HG03025 (cell line): ENCODE measurements around the gene CCDC186.

Experiments
- ATAC-seq: cut with Tn5 transposase; IDR thresholded peaks from one replicate; pipeline ENCODE4 v1.9.1; 2021; ENCODE audit warnings: mild to moderate bottlenecking, moderate library complexity; ENCODE audit not compliant: unreplicated experiment, low FRiP score

The CCDC186 gene

DNA sequence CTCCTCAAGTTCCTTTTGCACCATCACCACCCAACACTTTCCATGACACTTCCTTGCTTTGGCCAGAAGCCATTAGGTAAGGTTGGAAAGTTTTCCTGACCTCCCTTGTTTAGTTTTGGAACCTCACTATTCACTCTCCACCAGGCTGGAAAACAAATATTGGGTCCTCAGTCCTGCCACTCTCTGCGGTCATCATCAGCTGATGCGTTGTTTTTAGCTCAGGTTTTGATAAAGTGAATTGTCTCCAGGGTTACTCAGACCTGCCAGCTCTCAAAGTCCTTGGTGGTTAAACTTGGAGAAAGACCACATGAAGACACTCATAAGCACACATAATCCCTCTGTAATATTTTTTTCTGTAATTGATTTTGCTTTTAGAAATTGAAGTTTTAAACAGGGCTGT, 55.5 kb downstream of the CCDC186 start:
- ATAC-seq, result no peak

DNA sequence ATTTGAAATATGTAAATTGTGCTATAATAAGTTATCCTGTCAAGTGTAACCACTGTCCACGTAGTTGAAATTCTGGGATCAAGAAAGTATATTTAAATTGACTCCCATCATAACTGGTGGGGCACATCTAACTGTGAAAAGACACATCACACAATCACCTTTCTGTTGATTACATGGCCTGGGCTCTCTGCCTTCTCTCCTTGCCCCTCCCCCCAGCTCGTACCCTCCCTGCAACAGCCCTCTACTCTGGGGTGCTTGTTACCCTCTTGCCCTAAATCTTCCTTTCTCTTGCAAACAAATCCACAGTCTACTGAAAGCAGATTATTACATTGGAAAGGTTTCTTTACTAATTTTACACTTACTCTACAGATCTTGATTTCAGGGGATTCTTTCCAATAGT, 56.3 kb downstream of the CCDC186 start:
- ATAC-seq, result no peak

DNA sequence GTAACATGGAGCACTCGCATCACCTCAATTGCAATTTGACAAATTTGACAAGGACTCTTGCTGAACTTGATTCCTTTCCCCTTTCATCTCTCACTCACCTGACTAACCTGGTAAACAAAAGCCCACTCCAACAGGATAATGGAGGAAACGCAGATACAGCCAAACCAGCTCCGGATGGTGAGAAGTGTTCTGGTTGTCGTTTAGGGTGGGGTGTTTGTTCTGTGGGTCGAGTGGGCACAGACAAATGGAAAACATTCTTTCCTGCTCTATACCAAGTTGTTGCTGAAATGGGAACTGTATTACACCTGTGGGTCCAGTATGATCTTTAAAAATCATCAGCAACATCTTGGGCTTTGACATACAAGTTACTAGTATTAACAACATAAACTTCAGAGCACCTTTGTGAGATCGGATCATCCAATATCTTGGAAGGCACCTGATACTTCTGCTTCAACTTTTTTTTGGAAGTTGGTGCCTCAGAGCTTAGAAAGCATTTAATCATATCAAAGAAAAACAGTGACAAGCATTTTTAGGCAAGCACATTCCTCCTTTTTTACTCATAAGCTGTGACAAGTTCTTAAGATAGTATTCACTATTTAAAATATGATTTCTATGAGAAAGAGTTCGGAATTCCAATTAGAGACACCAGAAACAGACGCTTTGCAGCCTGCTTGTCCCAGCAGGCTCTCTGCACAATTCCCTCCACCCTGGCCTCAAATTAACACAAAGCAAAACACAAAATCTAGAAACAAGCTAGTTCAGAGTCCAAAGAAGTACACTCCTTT, 58.1 kb downstream of the CCDC186 start:
- no peak for ATAC-seq

DNA sequence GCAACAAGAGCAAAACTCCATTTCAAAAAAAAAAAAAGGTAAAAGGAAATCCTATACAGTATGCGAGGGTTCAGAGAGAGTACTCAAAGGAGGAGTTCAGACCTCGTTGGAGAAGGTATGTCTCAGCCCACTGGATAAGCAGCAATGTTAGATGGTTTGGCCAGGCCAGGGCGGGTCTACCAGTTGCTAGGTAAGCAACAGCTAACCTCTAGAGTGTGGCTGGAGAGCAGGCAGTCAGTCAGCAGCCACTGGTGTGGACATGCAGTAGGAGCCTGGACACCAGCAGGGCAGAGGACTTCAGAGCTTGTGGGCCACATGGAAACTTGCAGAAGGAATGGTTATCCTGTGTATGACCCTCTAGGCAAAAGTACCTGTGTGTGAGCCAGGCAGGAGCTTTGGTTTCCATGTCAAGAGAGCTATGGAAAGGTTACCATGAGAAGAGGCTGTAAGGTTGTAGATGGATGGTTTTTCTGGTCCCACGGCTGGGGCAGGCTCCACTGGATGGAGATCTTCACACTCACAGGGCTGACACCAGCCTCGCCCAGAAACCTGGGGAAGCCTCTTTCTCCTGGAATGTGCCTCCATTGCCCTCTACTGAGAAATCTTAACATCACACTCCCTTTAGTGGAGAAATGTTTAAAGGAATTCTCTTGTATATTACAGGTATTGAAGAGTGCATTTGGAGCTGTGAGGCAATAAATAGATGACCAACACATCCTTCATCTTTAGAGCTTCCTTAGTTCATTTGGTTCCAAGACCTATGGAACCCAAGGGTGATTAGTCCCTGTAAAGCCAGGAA, 63.6 kb downstream of the CCDC186 start:
- ATAC-seq, result no peak

DNA sequence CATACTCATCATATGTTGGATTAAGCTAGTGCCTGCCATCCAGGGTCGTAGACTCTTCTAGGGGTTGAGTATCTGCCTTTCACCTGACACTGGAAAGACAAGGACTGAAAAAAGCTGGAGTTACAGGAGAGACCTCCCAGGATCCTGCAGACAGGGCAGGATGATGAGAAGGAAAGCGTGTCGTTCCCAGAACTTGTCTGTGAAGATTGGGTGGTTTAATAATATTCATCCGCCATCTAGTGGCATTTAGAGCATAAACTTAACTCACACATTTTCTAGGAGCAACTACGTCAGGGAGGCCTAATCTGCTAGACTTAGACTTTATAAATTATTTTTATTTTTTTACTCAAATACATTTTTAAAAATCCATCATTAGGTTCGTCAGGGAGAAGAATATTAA, 70.7 kb downstream of the CCDC186 start:
- ATAC-seq, result no peak

DNA sequence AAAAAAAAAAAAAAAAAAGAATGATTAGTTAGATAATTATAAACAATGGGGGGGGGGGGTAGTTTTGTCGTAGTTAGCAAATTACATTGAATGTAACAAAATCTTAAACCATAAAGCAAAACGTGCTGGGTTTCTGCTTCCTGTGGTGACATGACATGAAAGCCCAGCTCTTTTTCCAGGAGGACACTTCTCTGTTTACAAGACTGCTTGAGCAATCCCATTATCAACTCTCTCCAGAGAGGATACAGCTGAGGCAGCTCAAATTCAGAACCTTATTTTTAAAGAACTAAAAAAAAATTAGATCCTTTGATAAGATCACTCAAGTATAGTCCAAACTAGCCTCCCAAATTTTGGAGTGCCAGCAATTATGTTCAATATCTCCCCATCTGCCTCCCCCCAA, 71.7 kb downstream of the CCDC186 start:
- ATAC-seq, result no peak

DNA sequence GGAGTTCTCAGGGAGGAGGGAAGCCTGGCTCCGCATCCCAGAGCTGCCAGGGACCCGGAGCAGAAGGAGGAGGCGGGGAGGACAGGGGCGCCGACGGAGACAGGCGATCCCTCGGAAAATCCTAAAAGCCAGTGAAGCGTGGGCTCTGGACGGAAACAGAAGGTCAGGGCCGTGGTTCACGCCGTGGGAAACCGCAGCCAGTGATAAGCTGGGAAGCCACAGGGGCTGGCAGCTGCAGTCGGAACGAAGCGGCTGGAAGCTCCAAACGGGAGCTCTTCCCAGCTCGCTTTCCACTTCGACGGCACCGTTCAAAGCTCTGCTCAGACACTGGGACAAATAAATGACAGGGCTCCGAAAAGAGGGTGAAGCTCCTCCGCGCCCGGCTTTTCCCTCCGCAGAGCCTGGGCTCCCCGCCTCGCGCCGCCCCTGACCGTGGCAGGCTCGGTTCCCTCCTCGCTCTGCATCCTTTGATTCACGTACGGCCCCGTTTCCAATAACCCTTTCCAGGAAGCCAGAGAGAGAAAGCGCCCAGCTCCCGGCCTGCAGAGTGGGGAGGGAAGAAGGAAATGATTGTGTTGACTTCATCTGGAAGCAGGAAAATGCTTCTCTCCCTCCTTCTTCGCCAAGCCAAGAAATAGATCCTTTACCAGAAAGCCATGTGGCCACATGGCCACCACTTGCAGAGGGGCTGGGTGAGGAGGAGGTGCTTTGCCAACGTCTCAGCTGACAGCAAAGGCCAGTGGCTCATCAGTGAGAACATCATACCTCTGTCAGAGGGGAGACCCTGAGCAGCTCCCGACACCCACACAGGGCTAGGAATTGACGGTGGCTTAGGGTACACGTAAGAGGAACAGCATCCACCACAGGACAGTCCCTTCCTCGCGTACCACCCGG, 72.9 kb downstream of the CCDC186 start:
- ATAC-seq, result no peak

DNA sequence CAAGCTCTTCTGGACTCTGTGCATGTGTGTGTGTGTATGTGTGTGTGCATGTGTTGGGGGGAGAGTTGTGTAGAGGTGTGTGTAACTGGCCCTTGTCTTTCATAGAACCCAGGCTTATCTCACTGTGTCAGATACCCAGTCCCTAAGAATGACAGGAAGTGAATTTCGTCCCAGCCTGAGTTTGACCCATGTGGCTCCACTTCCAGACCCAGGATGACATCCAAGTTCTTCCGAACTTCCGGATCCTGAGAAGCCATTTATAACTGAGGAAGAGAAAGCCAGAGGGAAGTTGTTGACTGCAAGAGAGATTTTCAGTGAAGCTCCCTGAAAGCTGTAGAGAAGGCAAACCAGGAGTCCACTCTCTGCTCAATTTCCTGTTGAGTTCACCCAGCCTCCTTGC, 77.1 kb downstream of the CCDC186 start:
- no peak for ATAC-seq

DNA sequence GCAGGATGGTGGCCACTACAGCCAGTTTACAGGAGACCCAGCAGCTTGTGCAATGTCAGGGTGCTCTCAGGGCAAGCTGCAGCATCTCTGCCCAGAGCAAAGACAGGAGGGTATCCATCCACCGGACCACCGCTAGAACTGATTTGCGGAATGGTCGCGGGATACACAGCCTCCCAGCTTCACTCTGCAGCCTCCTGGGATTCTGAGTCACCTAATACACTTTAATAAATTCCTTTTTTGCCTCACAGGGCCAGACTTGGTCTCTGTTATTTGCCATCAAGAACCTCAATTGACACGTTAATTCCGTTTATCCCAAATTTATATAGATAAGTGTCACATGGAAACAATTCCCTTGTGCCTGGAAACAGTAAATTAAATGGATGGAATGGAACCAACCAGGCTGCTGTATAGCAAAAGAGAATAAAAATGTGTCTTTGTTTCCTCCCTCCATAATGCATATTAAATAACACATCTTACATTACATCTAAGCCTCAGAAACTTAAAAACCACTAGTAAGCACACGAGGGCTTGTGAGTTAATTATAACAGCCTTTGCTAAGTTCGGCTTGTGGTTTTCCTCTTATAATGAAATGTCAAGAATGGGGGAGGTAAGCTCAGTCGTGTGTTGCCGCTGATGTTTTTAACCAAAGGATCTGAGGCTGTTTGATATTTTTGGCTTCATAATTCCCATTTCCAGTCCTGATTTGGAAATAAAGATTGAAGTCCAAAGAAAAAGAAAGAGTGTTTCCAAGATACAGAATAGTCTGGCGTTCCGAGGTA, 78.3 kb downstream of the CCDC186 start:
- no peak for ATAC-seq

DNA sequence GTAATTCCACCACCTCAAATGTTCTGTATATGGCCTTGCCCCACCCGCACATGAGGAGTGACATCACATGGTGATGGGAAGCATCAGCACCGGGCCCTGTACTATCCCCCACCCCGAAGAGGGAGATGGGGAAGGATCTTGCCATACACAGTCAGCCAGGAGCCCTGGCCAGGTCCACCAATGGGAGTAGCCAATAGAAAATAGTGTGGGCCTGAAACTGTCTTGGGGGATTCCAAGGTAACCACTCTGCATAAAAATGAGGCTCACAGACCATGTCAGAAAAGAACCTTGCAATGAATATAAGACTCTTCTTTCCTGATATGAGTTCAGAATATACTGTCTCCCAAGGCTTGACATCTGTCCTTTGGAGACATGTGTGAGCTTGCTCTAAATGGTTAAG, 79.2 kb downstream of the CCDC186 start:
- no peak for ATAC-seq

DNA sequence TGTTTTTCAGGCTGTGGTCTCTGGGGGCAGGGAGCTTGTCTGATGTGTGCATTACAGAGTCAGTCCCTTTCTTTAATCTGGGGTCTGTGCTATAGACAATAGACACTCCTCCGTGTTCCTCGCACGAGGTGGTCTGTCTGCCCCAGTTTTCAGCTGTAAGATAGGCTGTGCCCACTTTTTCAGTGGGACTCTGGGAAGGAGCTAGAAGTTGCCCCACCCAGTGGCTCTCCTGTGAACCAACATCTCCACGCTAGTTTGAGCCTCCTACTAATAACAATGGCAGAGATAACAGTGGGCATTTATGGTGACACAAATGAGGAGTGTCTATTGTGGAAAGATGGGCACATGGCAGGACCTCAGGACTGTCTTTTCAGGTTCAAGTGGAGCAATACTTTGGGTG, 86.3 kb downstream of the CCDC186 start:
- no peak for ATAC-seq

DNA sequence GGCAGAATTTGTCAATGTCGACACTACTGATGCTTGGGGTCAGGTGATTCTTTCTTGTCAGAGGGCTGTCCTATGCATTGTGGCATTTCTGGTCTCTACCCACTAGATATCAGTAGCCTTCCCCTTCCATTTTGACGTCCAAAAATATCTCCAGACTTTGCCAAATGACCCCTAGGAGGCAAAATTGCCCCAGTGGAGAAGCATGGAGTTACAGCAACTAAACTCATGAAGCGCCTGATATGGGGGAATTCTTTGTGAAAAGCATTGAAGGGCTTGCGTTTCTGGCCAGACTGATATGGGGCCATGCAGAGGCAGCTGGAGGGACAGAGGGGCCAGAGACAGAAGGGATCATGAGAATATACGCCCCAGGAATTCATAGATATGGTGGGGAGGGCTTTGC, 86.7 kb downstream of the CCDC186 start:
- ATAC-seq, result no peak

DNA sequence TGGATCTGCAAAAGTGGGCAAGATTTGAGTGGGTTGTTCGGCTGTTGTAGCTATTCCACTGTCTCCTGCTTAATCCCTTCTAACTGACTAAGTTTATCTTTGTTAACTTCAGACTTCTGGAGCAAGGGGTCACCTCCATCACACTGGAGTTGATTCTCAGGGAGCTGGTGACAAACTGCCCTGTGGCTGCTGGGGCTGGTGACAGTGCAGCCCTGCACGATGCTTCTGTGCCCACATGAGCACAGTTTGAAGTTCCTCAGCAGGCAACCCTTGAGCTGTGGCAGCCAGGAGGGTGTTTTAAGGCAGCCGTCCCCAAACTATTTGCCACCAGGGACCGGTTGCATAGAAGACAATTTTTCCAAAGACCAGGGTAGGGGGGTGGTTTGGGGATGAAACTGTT, 89.8 kb downstream of the CCDC186 start:
- no peak for ATAC-seq

DNA sequence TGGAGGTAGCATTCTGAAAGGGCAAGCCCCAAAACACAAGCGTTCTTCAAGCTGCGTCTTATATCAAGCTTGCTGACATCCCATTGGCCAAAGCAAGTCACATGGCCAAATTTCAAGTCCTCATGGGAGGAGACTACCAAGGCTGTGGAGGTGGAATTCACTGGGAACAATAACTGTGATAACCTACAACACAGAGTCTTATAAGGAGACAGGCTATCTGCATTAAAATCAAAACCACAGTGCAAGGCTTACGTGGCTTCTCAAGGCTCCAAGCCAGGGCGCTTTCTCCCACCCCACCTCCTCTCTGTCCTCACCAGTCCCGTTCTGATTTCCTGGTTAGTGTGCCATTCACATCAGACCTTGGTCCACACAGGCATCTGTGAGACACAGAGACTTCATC, 91.0 kb downstream of the CCDC186 start:
- ATAC-seq, result no peak

DNA sequence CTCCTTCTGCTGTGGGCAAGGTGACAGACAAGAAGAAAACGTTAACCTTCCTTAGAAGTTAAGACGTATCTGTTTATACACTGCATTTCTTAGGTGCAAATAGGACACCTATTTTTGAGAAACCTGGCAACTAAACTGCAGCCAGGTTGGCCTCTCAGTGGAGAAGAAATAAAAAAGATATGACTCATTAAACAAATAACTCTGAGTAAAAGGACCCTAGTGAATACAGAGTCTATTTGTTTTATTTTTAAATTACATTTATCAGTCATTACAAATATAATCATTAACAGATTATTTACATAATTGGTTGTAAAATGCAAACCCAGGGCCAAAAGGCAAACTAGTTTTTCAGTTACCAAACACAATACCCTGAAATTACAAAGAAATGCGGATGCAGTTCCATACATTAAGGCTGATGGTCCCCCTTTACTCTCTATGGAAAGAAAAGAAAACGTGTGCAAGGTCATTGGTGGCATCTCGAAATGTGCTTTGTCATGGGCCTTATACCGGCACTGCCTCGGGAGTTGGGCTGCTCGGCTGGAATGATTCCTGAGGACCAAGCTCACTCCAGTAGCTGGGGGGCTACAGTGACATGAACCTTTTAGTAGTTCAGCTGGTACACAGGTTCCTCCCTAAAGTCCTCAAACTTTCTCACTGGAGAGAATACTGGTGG, 92.0 kb downstream of the CCDC186 start:
- no peak for ATAC-seq

DNA sequence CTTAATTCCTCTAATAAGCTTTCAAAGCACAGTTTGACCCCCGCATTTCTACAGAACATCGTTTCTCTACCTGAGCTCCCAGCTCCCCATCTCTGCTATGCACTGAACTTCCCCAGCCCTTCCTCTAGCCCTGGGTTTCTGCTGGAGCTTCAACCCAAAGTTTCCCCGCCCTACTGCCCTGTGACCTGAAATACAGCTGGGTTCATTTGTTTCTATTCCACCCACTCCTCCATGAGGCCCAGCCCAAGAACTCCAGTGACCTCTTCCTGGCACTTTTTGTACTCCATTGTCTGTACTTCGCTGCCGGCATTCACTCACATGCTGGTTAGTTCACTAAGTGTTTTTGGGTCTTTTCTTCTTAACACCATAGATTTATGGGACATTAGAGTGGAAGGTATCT, 94.6 kb downstream of the CCDC186 start:
- no peak for ATAC-seq

DNA sequence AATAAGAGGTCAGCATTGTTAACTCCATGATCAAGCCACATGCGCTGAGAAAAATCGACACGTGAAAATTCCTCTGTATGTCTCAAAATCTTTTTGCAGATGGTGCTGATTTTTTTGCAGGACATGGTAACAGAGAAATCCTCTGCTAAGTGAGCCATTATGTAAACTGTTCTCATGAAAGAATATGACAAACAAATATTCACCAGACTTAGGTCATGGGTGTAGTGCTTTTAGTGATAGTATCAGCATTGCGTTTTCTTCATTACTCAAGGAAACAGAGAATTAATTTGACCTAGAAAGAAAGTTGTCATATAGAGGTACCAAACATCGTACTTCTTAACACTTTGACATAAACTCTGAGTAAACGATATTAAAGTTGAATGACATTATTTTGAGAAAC, 95.7 kb downstream of the CCDC186 start:
- ATAC-seq, result no peak

DNA sequence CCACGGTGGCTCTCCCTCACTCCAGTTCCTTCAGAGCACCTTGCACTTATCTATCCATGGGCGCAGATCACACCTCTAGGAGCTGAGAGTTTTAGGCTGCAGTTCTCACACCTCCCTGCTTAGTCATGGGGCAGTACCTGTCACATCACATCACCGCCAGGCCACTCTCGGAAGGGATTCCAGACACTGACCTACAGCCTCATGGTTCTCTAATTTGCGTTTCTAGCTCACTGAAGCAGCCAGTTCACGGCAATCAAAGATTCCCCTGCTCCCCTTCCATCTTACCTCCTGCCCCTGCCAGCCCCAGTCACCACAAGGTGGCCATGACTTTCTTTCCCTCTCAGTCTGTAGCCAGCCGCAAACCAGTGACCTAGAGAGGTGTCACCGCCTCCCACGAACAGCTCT, 96.2 kb downstream of the CCDC186 start:
- ATAC-seq, result no peak

DNA sequence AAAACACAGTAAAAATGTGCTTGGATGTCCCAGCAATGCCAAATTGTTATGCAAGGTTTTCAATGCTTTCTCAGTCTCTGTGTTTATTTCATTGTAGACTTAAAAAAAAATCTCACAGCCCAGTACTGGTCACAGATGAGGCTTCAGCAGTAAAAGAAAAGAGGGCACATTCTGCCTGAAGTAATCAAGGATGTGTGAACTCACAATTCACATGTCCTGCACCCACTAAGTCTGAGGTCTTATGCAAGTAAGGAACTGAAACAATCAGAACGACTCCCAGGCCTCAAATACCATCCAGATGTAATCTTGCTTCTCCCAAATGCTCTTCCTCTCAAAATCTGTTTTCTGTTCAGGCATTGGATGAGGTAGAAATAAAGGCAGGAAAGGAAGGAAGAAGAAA, 96.7 kb downstream of the CCDC186 start:
- ATAC-seq, result no peak

DNA sequence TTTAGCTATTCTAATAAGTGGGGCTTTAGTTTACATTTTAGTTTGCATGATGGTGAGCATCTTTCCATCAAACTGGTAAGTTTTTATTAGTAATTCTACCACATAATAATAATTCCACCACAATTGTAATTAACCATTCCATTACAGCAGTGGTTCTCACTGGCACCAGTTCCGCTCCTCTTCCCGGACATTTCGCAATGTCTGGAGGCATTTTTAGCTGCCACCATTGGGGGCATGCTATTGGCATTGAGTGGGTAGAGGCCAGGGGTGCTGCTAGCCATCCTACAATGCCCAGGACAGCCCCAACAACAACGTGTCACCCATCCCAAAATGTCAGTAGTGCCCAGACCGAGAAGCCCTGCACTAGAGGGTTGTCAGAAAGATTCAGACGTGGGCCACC, 98.9 kb downstream of the CCDC186 start:
- no peak for ATAC-seq
